ENCODE measurements around the gene FBXL3.
"Not testable (repeated sequence)": the region's sequence is repeated elsewhere in the genome, so short reads cannot be mapped to it uniquely, and the experiment has no call there.

The FBXL3 gene

GRCh38 chr13:76965759-76966421, 61.1 kb downstream of the FBXL3 start:
- Histone ChIP-seq H3K4me3 (replicated peaks; ENCODE audit: insufficient read depth, low read length) (no peak overlapping the region), H3K27ac (replicated peaks) (no peak overlapping the region), H3K27me3 (ENCODE audit: insufficient read depth, poor library complexity, severe bottlenecking) (peaks cover 4% of the 10 kb centered on the region)
- no peak for DNase-seq (ENCODE audit: low read depth in 1 of 2, low spot score in 1 of 2)
- no peak for TF ChIP-seq SPI1 (IDR thresholded peaks at IDR 0.05; ENCODE audit: borderline replicate concordance, low read depth)
- TF ChIP-seq REST (IDR thresholded peaks at IDR 0.05; ENCODE audit: insufficient replicate concordance, low read depth), result no peak

GRCh38 chr13:76959734-76960133, 67.2 kb downstream of the FBXL3 start:
- H3K27ac ChIP-seq (replicated peaks); DNase-seq (ENCODE audit: low read depth in 1 of 2, low spot score in 1 of 2); H3K27me3 ChIP-seq (ENCODE audit: insufficient read depth, poor library complexity, severe bottlenecking); H3K4me3 ChIP-seq (replicated peaks; ENCODE audit: insufficient read depth, low read length): not testable (repeated sequence)

- Histone ChIP-seq H3K27ac (replicated peaks) (no peak overlapping the region), H3K4me3 (replicated peaks; ENCODE audit: insufficient read depth, low read length) (no peak overlapping the region), H3K27me3 (ENCODE audit: insufficient read depth, poor library complexity, severe bottlenecking) (no peaks in the 10 kb centered on the region)
- no peak for DNase-seq (ENCODE audit: low read depth in 1 of 2, low spot score in 1 of 2)
- TF ChIP-seq GABPA (IDR thresholded peaks at IDR 0.05; ENCODE audit: low read depth) (no peak), SPI1 (IDR thresholded peaks at IDR 0.05; ENCODE audit: borderline replicate concordance, low read depth) (peak; percentile 4; the same call in 1 of the 2 replicates), REST (IDR thresholded peaks at IDR 0.05; ENCODE audit: insufficient replicate concordance, low read depth) (no peak), CTCF (IDR thresholded peaks at IDR 0.05; ENCODE audit: insufficient read depth, low read length) (no peak), POLR2AphosphoS5 (IDR thresholded peaks at IDR 0.05; ENCODE audit: low read depth) (no peak)
Measured at GRCh38 chr13:76958841-76959432, 68.0 kb downstream of the FBXL3 start.

GRCh38 chr13:76955661-76956060, 71.3 kb downstream of the FBXL3 start:
- H3K27me3 ChIP-seq (ENCODE audit: insufficient read depth, poor library complexity, severe bottlenecking), result no peaks in the 10 kb centered on the region
- no peak overlapping the region for H3K4me3 ChIP-seq (replicated peaks; ENCODE audit: insufficient read depth, low read length)
- TF ChIP-seq REST (IDR thresholded peaks at IDR 0.05; ENCODE audit: insufficient replicate concordance, low read depth) (no peak), GABPA (IDR thresholded peaks at IDR 0.05; ENCODE audit: low read depth) (no peak), CTCF (IDR thresholded peaks at IDR 0.05; ENCODE audit: insufficient read depth, low read length) (no peak), POLR2AphosphoS5 (IDR thresholded peaks at IDR 0.05; ENCODE audit: low read depth) (no peak), SPI1 (IDR thresholded peaks at IDR 0.05; ENCODE audit: borderline replicate concordance, low read depth) (no peak)
- DNase-seq (ENCODE audit: low read depth in 1 of 2, low spot score in 1 of 2), result no peak
- no peak overlapping the region for H3K27ac ChIP-seq (replicated peaks)
